HG02642 (cell line): Measurements from ENCODE around the gene TXNL4A.

Source experiments
- ATAC-seq: cut with Tn5 transposase; IDR thresholded peaks from one replicate; pipeline ENCODE4 v1.9.1; 2021; ENCODE audit warnings: mild to moderate bottlenecking; ENCODE audit not compliant: unreplicated experiment, poor library complexity

TXNL4A gene

GRCh38 chr18:79923896-79924585 lies 64.3 kb downstream of the TXNL4A start:
- ATAC-seq = no peak

GRCh38 chr18:79922971-79923411 lies 65.4 kb downstream of the TXNL4A start:
- ATAC-seq = no peak

- ATAC-seq = no peak
Measured at GRCh38 chr18:79921984-79922965, 66.1 kb downstream of the TXNL4A start.
